CD4-positive, alpha-beta T cell treated with Interleukin-21 for 1 hour (primary cell): ENCODE results near the gene ZBTB40.
A peak's percentile ranks its signal among the peaks of the same experiment; 100 is the strongest.

Experiments used
- DNase-seq: peaks from one replicate; pipeline ENCODE4 v3.0.0-alpha.2; 2020

The ZBTB40 gene

GRCh38 chr1:22451702-22452480 lies at the start of gene ZBTB40:
Gene ZBTB40 (plus strand): TSS chr1:22451851. CDS start chr1:22489949, 38,098 bp downstream.
- peak; percentile 95 for DNase-seq

GRCh38 chr1:22402356-22403053 lies 49.1 kb upstream of the ZBTB40 start:
- no peak for DNase-seq

GRCh38 chr1:22404486-22404885 lies 47.2 kb upstream of the ZBTB40 start:
- no peak for DNase-seq

GRCh38 chr1:22406722-22407495 lies 44.7 kb upstream of the ZBTB40 start:
- DNase-seq, result no peak

- no peak for DNase-seq
Observed at GRCh38 chr1:22408230-22408629, 43.4 kb upstream of the ZBTB40 start.

- DNase-seq, result no peak
Observed at GRCh38 chr1:22410401-22410800, 41.2 kb upstream of the ZBTB40 start.

GRCh38 chr1:22410928-22411495 lies 40.6 kb upstream of the ZBTB40 start:
- DNase-seq, result no peak

- no peak for DNase-seq
Observed at GRCh38 chr1:22411589-22411988, 40.1 kb upstream of the ZBTB40 start.

- no peak for DNase-seq
Observed at GRCh38 chr1:22412932-22413727, 38.5 kb upstream of the ZBTB40 start.

GRCh38 chr1:22413799-22414198 lies 37.9 kb upstream of the ZBTB40 start:
- no peak for DNase-seq

- DNase-seq, result no peak
Observed at GRCh38 chr1:22414244-22414751, 37.4 kb upstream of the ZBTB40 start.

GRCh38 chr1:22415489-22415888 lies 36.2 kb upstream of the ZBTB40 start:
- DNase-seq, result no peak

- peak; percentile 65 for DNase-seq
Observed at GRCh38 chr1:22416555-22417454, 34.8 kb upstream of the ZBTB40 start.

GRCh38 chr1:22417466-22417865 lies 34.2 kb upstream of the ZBTB40 start:
- no peak for DNase-seq

- no peak for DNase-seq
Observed at GRCh38 chr1:22418312-22418711, 33.3 kb upstream of the ZBTB40 start.

- DNase-seq, result no peak
Observed at GRCh38 chr1:22418933-22419382, 32.7 kb upstream of the ZBTB40 start.

- DNase-seq, result peak; percentile 46
Observed at GRCh38 chr1:22420455-22421053, 31.1 kb upstream of the ZBTB40 start.

- DNase-seq, result no peak
Observed at GRCh38 chr1:22426781-22427180, 24.9 kb upstream of the ZBTB40 start.

- peak; percentile 60 for DNase-seq
Observed at GRCh38 chr1:22428672-22429071, 23.0 kb upstream of the ZBTB40 start.

GRCh38 chr1:22431965-22432364 lies 19.7 kb upstream of the ZBTB40 start:
- no peak for DNase-seq
